Activated naive CD4-positive, alpha-beta T cell treated with anti-CD3 and anti-CD28 coated beads, Interleukin-2, amount 50 U/mL, for 24 hours (primary cell): Measurements from ENCODE around the gene SH2D1B.

ENCODE experiments used
- H3K27ac Mint-ChIP-seq: one replicate; pipeline ENCODE4 v1.8.0; 2021; ENCODE audit warnings: mild to moderate bottlenecking, mixed read lengths
- H3K27me3 Mint-ChIP-seq: one replicate; pipeline ENCODE4 v1.8.0; 2021; ENCODE audit warnings: mixed read lengths
- H3K36me3 Mint-ChIP-seq: one replicate; pipeline ENCODE4 v1.8.0; 2021; ENCODE audit warnings: mixed read lengths
- H3K4me1 Mint-ChIP-seq: one replicate; pipeline ENCODE4 v1.8.0; 2021; ENCODE audit warnings: mixed read lengths
- H3K4me3 Mint-ChIP-seq: one replicate; pipeline ENCODE4 v1.8.0; 2021; ENCODE audit warnings: mild to moderate bottlenecking, mixed read lengths
- H3K9me3 Mint-ChIP-seq: one replicate; pipeline ENCODE4 v1.8.0; 2021; ENCODE audit warnings: mixed read lengths

Gene SH2D1B

DNA sequence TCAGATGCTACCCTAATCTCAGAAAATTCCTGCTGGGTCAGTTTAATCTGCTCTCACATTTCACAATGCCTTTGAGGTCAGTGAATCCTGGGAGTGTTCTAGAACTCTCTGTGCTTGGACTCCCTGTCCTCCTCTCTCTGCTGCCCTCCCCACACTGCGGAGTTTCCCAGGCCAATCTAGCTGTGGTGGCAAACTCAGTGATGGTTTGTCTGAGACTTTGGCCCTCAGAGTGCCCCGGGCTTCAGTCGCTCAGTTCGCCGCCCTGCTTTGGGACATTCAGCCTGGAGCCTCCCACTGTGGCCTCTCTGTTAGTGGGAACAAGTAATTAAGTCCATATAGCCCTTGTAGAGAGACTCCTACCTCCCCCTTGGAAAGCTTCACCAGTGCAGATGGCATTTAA, 23.3 kb downstream of the SH2D1B start:
- H3K27me3 Mint-ChIP-seq = peaks cover 12% of the 10 kb centered on the region
- H3K36me3 Mint-ChIP-seq = no peaks in the 10 kb centered on the region
- H3K27ac Mint-ChIP-seq = no peak overlapping the region
- H3K4me1 Mint-ChIP-seq = peaks cover 12% of the 10 kb centered on the region
- H3K9me3 Mint-ChIP-seq = no peaks in the 10 kb centered on the region
- H3K4me3 Mint-ChIP-seq = no peak overlapping the region

DNA sequence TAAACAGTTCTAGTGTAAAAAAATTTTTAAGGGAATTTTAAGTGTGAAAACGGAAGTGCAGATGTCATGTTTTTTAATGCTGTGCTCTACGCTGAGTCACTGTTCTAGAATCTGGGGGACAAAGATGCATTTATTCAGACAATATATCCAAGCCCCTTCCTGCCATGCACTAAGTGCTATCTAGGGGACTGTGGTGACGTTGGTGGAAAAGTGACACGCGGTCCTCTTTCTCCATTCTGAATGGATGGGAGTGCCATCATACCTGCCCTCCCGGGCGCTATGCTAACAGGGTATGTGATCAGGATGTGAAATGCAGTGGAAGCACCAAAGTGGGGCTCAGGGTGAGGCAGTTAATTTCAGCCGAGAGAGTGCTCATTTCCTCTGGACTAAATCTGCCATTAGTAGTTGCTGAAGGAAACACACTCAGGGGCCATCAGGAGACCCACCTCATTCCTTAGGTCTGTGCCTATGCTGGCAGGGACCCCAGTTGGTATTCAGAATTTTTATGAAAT, 23.8 kb downstream of the SH2D1B start:
- Mint-ChIP-seq H3K27me3 (peaks cover 9% of the 10 kb centered on the region), H3K36me3 (no peaks in the 10 kb centered on the region), H3K4me3 (no peak overlapping the region), H3K4me1 (peaks cover 12% of the 10 kb centered on the region), H3K9me3 (no peaks in the 10 kb centered on the region), H3K27ac (no peak overlapping the region)

DNA sequence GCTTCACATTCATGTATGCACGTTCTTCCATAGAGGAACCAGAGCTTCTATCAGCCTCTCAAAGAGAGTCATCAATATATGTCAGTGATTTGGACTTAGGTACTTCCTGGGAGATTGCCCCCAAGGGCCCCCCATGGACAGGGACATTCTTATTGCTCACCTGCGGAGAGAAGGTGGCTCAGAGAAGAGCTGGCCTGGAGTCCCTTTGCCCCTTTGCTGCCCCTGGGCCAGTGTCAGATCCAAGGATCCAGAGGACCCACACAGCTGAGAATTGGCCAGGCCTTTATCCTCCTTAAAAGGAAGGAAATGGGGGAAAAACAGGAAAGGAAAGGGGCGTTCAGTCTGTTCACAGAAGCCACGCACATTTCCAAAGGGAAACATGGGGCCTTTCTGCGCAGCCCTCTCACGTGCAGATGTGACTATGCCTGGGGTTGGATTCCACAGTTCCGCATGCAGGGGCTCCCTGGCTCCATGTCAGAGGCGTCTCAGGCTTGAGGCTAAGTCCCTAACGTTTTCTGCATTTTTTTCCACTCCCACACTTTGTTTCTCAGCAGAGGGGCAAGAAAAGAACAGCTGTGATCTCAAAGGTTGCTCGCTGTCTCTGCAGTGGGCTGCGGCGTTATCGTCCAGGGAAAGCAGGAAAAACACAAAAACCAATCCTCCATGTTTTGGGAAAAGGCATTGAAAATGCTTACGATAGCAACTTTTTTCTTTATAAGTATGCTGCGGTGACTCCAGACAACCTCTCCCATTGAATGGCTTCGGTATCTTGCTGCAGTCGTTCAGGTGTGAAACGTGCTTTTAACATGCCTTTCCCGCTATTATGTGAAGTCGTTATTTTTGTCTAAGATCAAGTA, 24.5 kb downstream of the SH2D1B start:
- H3K4me3 Mint-ChIP-seq = no peak overlapping the region
- no peaks in the 10 kb centered on the region for H3K36me3 Mint-ChIP-seq
- no peaks in the 10 kb centered on the region for H3K9me3 Mint-ChIP-seq
- H3K27ac Mint-ChIP-seq = no peak overlapping the region
- peaks cover 12% of the 10 kb centered on the region for H3K4me1 Mint-ChIP-seq
- peaks cover 8% of the 10 kb centered on the region for H3K27me3 Mint-ChIP-seq

DNA sequence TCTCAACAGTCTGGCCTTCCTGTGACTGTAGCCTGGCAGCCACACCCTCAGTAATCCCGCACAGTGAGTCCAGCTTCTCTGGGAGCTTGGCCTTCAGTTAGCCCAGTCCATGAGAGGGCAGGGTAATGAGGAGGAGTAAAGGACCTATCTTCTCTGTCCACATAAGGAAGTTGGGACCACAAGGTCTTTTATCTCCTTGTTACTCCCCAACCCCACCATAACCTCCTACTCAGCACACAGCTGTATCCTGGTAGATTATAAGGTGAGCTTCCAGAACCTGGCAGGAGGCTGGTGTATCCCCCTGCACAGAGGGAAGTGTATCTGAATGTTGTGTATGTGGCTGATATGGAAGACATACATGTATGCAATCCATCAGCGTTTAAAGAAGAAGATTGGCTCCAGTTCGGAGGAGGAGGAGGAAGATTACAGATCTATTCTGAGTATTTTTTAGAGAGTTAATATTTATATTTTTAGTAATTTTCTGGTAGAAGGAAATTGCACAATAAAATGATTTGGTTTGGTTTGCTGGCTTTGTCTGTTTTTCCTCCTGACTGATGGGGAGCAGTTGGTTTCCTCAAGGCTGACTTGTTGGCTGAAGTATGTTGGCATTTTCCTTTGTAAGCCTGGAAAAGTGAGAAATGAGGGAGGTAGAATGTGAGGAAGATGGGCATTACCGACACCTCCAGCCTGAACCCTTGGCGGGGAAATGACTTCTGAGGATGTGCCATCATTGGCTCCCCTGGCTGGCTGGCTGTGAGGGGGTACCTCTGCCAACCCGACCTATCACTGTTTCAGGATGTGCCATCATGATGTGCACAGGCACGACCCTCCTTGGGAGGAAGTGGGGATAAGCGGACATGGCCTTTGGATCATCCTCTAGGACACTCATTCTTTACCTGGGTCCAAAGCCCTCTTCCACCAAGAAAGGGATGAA, 25.4 kb downstream of the SH2D1B start:
- no peaks in the 10 kb centered on the region for H3K9me3 Mint-ChIP-seq
- H3K4me3 Mint-ChIP-seq = no peak overlapping the region
- peaks cover 7% of the 10 kb centered on the region for H3K27me3 Mint-ChIP-seq
- peaks cover 6% of the 10 kb centered on the region for H3K4me1 Mint-ChIP-seq
- H3K27ac Mint-ChIP-seq = no peak overlapping the region
- no peaks in the 10 kb centered on the region for H3K36me3 Mint-ChIP-seq

DNA sequence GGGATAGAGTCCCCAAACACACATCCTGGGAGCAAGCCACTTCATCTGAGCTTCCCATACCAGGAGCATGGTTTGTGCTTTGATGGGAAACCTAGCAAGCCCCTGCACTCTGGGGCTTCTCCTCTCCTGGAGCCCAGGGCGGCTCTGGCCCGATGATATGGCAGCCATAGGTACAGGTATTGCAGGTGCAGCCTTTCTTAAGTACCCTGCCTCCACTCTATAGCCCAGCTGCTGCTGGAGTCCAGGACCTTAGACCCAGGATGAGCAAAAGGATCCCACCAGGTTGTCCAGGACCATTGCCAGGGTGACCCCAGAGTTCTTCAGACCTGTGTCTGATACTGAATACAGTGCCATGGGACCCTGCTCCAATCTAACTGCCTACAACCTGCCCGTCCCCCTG, 26.2 kb downstream of the SH2D1B start:
- no peak overlapping the region for H3K4me3 Mint-ChIP-seq
- peaks cover 7% of the 10 kb centered on the region for H3K27me3 Mint-ChIP-seq
- no peaks in the 10 kb centered on the region for H3K36me3 Mint-ChIP-seq
- peaks cover 6% of the 10 kb centered on the region for H3K4me1 Mint-ChIP-seq
- H3K9me3 Mint-ChIP-seq = no peaks in the 10 kb centered on the region
- H3K27ac Mint-ChIP-seq = no peak overlapping the region

DNA sequence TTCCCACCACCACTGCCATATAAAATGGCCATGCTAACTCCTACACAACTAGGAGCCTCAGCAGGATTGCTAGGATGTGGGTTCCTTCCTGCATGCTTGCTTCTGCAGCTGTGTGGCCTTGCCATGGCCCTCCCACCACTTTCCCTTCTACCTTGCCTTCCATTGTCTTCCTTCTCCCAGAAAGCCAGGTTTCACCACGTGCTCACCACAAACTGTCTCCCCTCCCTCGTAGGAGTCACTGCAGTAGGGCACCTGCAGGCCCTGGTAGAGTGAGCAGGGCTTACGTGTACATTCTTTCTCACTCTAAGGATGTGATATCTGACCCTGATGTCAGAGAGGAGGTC, 26.7 kb downstream of the SH2D1B start:
- H3K9me3 Mint-ChIP-seq = no peaks in the 10 kb centered on the region
- no peak overlapping the region for H3K4me3 Mint-ChIP-seq
- no peak overlapping the region for H3K27ac Mint-ChIP-seq
- H3K27me3 Mint-ChIP-seq = peaks cover 3% of the 10 kb centered on the region
- H3K36me3 Mint-ChIP-seq = no peaks in the 10 kb centered on the region
- H3K4me1 Mint-ChIP-seq = peaks cover 6% of the 10 kb centered on the region

DNA sequence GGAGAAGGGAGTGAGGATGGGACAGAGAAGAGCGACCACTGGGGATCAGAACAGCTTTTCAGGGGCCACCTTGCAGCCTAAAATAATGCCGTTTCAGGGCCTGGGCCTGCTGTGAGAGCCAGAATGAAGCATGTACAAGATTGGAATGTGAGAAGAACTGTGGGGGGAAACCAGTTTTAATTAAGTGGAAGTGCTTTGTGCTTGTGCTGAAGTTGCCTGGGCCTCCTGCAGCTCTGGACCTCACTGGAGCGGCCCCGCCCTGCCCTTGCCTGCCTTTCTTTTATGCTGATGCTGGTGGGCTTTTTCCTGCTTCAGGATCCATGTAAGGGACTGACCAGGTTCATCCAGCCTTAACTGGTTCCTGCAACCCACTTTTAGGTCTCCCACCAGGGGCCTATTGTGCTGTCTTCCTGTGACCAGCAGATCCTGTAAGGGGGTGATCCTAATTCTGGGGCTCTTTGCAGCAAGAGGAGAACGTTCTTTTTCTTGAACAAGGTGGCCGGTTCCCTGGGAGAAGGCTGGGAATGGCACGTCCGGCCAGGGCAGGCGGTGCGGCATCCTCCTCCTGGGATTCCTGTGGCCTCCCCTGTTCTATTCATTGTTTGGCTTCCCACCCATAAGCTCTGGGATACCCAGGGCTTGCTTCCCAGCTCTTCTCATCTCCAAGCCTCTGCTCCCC, 27.2 kb downstream of the SH2D1B start:
- peaks cover 3% of the 10 kb centered on the region for H3K27me3 Mint-ChIP-seq
- peaks cover 6% of the 10 kb centered on the region for H3K4me1 Mint-ChIP-seq
- no peak overlapping the region for H3K27ac Mint-ChIP-seq
- H3K4me3 Mint-ChIP-seq = no peak overlapping the region
- H3K36me3 Mint-ChIP-seq = no peaks in the 10 kb centered on the region
- H3K9me3 Mint-ChIP-seq = no peaks in the 10 kb centered on the region

DNA sequence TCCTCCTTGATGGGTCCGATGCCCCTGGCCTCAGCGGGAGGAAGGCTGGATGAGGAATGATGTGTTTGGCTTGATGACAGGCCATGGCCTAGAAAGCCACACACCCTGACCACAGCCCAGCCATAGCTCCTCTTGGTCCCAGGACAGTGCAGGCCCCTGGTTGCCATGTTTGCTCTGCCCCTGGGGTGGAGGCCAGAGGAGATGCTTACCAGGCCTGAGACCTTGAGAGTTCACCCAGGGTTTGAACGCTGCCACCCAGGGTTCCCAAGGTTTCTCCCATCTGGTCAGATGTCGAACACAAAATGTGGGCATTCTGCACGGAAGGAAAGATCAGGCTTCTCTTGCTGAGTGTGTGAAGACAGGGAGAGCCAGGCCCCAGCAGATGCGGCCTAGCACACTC, 27.8 kb downstream of the SH2D1B start:
- H3K4me3 Mint-ChIP-seq = no peak overlapping the region
- H3K36me3 Mint-ChIP-seq = no peaks in the 10 kb centered on the region
- H3K27ac Mint-ChIP-seq = no peak overlapping the region
- H3K27me3 Mint-ChIP-seq = no peaks in the 10 kb centered on the region
- no peaks in the 10 kb centered on the region for H3K9me3 Mint-ChIP-seq
- peaks cover 2% of the 10 kb centered on the region for H3K4me1 Mint-ChIP-seq

DNA sequence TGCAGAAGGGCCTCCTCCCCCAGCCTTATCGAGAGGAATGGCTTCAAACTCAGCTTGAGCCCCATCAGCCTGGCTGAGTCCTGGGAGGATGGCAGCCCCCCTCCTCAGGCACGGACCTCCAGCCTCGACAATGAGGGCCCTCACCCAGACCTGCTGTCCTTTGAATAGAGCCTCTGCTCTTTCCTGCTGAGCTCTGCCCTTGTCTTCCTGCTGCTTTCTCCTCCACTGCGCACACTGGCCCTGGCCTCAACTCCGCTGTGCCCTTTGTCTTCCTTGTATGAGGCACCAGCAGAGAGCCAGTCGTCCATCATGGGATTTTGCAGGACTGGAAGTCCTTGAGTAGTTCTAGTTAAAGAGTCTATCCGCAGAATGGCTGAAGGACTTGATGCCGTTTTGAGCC, 28.4 kb downstream of the SH2D1B start:
- H3K9me3 Mint-ChIP-seq = no peaks in the 10 kb centered on the region
- no peaks in the 10 kb centered on the region for H3K27me3 Mint-ChIP-seq
- no peak overlapping the region for H3K4me3 Mint-ChIP-seq
- no peaks in the 10 kb centered on the region for H3K36me3 Mint-ChIP-seq
- no peaks in the 10 kb centered on the region for H3K4me1 Mint-ChIP-seq
- H3K27ac Mint-ChIP-seq = no peak overlapping the region

DNA sequence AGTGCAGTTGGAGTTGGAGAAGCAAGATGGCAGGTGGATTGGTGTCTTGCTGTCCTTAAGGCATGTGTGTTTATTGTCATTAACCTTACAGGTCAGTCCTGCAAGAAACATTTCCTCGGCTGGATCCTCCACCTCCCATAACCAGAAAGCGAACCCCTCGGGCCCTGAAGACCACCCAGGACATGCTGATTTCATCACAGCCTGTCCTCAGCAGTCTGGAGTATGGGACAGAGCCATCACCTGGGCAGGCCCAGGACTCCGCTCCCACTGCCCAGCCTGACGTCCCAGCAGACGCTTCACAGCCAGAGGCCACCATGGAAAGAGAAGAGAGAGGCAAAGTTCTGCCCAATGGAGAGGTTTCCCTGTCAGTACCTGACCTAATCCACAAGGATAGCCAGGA, 28.8 kb downstream of the SH2D1B start:
- Mint-ChIP-seq H3K9me3 (no peaks in the 10 kb centered on the region), H3K27me3 (no peaks in the 10 kb centered on the region), H3K4me1 (no peaks in the 10 kb centered on the region)

DNA sequence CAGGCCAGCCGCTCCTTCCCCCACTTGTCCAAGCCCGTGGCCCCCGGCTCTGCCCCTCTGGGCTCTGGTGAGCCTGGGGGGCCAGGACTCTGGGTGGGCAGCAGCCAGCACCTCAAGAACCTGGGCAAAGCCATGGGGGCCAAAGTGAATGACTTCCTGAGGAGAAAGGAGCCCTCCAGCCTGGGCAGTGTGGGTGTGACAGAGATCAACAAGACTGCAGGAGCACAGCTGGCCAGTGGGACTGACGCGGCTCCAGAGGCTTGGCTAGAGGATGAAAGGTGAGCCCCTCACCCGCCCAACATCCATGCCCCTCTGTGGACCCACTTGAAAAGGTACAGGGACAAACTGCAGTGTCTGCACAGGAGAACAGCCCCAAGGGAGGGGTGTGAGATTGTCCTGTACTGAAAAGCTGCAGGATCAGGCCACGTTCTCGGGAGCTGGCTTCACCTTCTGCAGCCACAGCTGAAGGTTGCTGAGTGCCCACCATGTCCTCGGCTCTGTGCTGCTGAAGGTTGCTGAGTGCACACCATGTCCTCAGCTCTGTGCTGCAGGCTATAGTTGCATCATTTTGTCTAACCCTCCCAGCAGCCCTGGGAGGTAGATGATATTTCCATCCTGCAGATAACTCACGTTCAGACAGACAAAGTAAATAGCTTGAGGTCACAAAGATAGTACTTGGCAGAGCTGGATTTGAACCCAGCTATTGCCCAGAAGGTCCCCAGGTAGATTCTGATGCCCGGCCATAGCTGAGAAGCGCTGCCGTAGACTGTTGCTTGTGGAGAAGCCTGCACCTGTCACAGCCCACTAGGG, 29.8 kb downstream of the SH2D1B start:
- no peaks in the 10 kb centered on the region for H3K36me3 Mint-ChIP-seq
- H3K9me3 Mint-ChIP-seq = no peaks in the 10 kb centered on the region
- H3K4me3 Mint-ChIP-seq = no peak overlapping the region
- H3K27ac Mint-ChIP-seq = no peak overlapping the region
- H3K27me3 Mint-ChIP-seq = no peaks in the 10 kb centered on the region
- H3K4me1 Mint-ChIP-seq = no peaks in the 10 kb centered on the region

More for the DNA sequence above, 28.8 kb downstream of the SH2D1B start:
- Mint-ChIP-seq H3K36me3 (no peaks in the 10 kb centered on the region), H3K27ac (no peak overlapping the region), H3K4me3 (no peak overlapping the region)

DNA sequence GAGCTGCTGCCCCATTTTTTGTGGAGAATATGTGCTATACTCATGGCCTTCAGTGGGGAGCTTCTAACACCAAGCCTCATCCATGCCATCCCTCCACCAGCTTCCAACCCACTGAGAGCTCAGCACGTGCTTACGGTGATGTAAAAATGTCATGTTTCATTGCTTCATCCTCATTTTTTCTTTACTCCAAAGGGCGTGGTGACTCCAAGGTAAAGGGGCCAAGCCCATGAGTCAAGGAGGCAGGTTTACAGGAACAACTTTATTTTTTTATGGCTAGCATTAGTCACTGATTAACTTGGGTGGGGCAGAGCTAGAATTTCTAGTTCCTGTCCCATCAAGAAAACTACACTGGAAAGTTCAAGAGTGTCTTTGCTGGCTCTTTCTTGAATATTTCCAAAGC, 30.6 kb downstream of the SH2D1B start, which contains the start of gene C1orf226:
C1orf226 (plus strand) TSS at position 346 of the 400 bp plus-strand sequence. CDS start 174 bp downstream, outside the sequence.
- Mint-ChIP-seq H3K4me1 (no peaks in the 10 kb centered on the region), H3K27ac (no peak within 1 kb of the TSS), H3K9me3 (no peaks in the 10 kb centered on the region), H3K4me3 (no peak within 1 kb of the TSS), H3K27me3 (no peaks in the 10 kb centered on the region), H3K36me3 (no peaks in the 10 kb centered on the region)

DNA sequence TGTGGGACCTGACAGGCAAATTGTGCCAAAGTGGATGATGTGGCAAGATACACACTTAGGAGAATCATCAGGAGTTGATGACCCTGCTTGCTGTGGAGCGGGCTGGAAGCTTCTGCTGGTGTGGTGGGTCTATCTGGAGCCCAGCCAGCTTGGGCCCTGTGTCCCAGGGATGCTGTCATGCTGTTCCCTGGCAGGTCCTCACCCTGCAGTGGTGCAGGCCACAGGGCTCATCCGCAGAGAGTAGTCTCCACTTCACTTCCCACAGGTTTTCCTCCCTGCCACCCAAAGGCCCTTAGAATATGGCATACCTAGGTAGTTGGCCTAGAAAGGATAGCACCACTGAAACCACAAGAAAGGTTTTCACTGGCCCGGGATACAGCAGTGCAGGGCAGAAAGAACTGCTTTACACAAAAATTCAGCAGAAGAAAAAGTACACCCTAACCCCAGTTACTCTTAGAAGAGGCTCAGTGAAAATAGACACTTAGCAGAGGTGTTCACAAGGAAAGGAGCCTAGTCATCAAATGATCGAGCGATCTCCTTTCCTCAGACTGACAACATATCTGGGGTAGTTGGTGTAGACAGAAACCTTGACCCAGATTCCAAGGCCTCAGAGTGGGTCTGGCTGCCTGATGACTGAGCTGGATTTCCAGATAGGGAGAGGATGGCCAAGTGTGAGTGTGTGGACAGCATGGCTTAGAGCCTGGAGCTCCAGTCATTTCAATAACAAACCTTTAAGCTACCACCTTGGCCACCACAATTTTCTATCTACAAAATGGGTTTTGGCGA, 31.7 kb downstream of the SH2D1B start:
- Mint-ChIP-seq H3K4me3 (no peak overlapping the region), H3K27me3 (no peaks in the 10 kb centered on the region), H3K27ac (no peak overlapping the region), H3K36me3 (no peaks in the 10 kb centered on the region), H3K9me3 (no peaks in the 10 kb centered on the region), H3K4me1 (no peaks in the 10 kb centered on the region)

DNA sequence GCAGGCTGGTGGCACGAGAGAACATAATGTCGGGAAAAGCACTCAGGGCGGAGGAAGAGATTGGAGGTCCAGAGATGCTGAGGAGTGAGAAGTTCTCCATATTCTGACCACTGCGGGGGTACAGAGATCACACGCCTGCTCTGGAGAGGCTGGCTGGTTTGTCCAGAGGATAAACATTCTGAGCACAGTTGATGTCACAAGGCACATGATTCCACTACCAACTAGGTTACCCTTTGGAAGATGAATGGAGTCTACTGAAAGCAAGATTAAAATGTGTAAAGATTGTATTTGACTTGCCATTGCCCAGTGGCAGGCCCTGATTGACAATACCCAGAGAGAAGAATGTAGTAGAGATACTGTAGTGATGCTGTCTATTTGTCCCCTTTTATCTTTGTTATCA, 35.2 kb downstream of the SH2D1B start, which contains the start of gene SPATA46:
SPATA46 (minus strand) TSS at position 164 of the 400 bp plus-strand sequence; CDS start at position 100, 64 bp downstream.
- Mint-ChIP-seq H3K27ac (no peak within 1 kb of the TSS), H3K9me3 (no peaks in the 10 kb centered on the region), H3K36me3 (no peaks in the 10 kb centered on the region), H3K4me1 (no peaks in the 10 kb centered on the region), H3K27me3 (peaks cover 2% of the 10 kb centered on the region), H3K4me3 (no peak within 1 kb of the TSS)
